Caco-2 (cell line): ENCODE measurements around the gene MTMR11. TPM values are rescaled to one million over a fixed set of nuclear protein-coding genes. Genes with fewer than 3 reads are reported as not detected.
A peak's percentile ranks its signal among the peaks of the same experiment; 100 is the strongest.

Experiments
- BruUV-seq: library from RNA; stranded (reverse); fragments of 400-500 nt; replicated peaks from 2 replicates; lab custom pipeline; 2021; lab: Mats Ljungman, UMichigan
- CTCF ChIA-PET: fragments of 300-600 bp; sonication (Branson Sonifier 250); formaldehyde crosslinking; loops from one replicate; lab custom pipeline; 2022; ENCODE audit warnings: antibody characterized with exemption; lab: Charles Lee
- POLR2A ChIA-PET: fragments of 300-600 bp; sonication (Branson Sonifier 250); formaldehyde crosslinking; loops from one replicate; lab custom pipeline; 2022; ENCODE audit warnings: antibody characterized with exemption; lab: Charles Lee
- DNase-seq, 2 experiments: peaks; one replicate each; pipeline versions ENCODE4 v3.0.0 to v3.0.0-alpha.2; 2020 to 2022
- H3K27me3 ChIP-seq: replicated peaks from 2 replicates; pipeline ENCODE4 v1.6.0; 2011; ENCODE audit warnings: low read length; ENCODE audit not compliant: control insufficient read depth, insufficient read depth
- H3K36me3 ChIP-seq: 2 replicates; pipeline ENCODE4 v1.5.1; 2011; ENCODE audit warnings: low read length; ENCODE audit not compliant: control insufficient read depth, insufficient read depth
- H3K4me1 ChIP-seq: fragments of 250-450 bp; sonication (Bioruptor Pico); 2 replicates; pipeline ENCODE4 v1.5.1; 2020; ENCODE audit warnings: mild to moderate bottlenecking
- H3K4me3 ChIP-seq: 2 replicates; pipeline ENCODE4 v1.5.1; 2011; ENCODE audit warnings: low read depth, mild to moderate bottlenecking, control low read depth, low read length
- H3K9me3 ChIP-seq: fragments of 250-450 bp; sonication (Bioruptor Pico); 2 replicates; pipeline ENCODE4 v1.5.1; 2020; ENCODE audit warnings: mild to moderate bottlenecking, moderate library complexity
- H3K27ac Mint-ChIP-seq: one replicate; pipeline ENCODE4 v1.8.0; 2022; ENCODE audit warnings: mixed read lengths; ENCODE audit not compliant: unreplicated experiment
- H3K27me3 Mint-ChIP-seq: one replicate; pipeline ENCODE4 v1.8.0; 2022; ENCODE audit warnings: mixed read lengths; ENCODE audit not compliant: insufficient read depth, unreplicated experiment
- H3K36me3 Mint-ChIP-seq: one replicate; pipeline ENCODE4 v1.8.0; 2022; ENCODE audit warnings: mild to moderate bottlenecking, mixed read lengths; ENCODE audit not compliant: insufficient read depth, unreplicated experiment
- H3K4me1 Mint-ChIP-seq: one replicate; pipeline ENCODE4 v1.8.0; 2022; ENCODE audit warnings: low read depth, mixed read lengths; ENCODE audit not compliant: unreplicated experiment
- H3K4me3 Mint-ChIP-seq: one replicate; pipeline ENCODE4 v1.8.0; 2022; ENCODE audit warnings: mild to moderate bottlenecking, moderate library complexity, mixed read lengths; ENCODE audit not compliant: unreplicated experiment
- H3K9me3 Mint-ChIP-seq: one replicate; pipeline ENCODE4 v1.8.0; 2022; ENCODE audit warnings: mixed read lengths; ENCODE audit not compliant: unreplicated experiment
- intact Hi-C: fragments of 100-400 bp; cut with micrococcal nuclease; formaldehyde crosslinking; loops from one replicate; pipeline ENCODE4 v1.10.0; 2022; ENCODE audit not compliant: unreplicated experiment
- total RNA-seq: library from RNA; stranded (reverse); gene quantifications from 2 replicates; pipeline ENCODE4 v1.2.3, GENCODE V29; 2022
- TF ChIP-seq, protein P1 (sequence below), 2 experiments: fragments of 200-600 bp in 1 of 2; IDR thresholded peaks; 1 replicate in 1 of 2; 2 replicates in 1 of 2; pipeline versions ENCODE4 v1.5.1 to v1.8.0; 2011 to 2022; ENCODE audit warnings: antibody characterized with exemption in 1 of 2, control low read depth in 1 of 2, inconsistent platforms in 1 of 2, low read depth in 1 of 2, low read length in 1 of 2, mild to moderate bottlenecking in 1 of 2, moderate library complexity in 1 of 2; ENCODE audit not compliant: insufficient read depth in 1 of 2, severe bottlenecking in 1 of 2, unreplicated experiment in 1 of 2

MTMR11 gene
- total RNA-seq, 1 experiment from 2014 or later, result 2.2 TPM

DNA sequence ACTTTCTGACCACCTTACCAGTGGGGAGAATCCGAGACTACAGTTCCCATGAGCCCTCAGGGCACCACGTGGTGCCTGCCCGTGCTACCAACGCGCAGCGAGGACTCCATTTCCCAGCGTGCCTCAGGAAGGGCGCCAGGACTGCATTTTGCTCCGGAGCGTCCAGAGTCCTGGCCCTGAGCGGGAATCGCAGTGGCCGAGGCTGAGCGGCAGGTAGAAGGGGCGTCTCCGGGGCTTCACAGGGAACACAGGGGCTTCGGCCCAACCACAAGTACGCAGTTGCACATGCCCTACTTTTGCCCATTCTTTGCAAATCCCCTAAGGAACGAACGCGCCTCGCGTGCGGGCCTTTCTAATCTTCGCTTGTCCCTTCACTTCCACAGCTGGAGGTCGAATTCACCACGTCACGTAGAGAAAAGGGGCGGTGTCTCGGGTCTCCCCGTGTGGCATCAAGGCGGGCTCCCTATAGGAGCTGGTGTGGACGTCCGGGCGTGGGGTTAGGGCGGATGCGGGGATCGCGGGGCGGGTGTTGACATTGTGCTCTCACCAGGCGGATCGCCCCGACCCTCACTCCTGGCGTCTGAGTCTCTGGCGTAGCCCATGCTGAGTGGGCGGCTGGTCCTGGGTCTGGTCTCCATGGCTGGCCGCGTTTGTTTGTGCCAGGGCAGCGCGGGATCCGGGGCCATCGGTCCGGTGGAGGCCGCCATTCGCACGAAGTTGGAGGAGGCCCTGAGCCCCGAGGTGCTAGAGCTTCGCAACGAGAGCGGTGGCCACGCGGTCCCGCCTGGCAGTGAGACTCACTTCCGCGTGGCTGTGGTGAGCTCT lies 37.0 kb downstream of the MTMR11 start, which contains the start of gene BOLA1:
TSS of gene BOLA1 (plus strand) at position 109 of the 825 bp plus-strand sequence. CDS start at position 601, 492 bp downstream.
- Histone ChIP-seq H3K9me3 (no peaks in the 10 kb centered on the region), H3K27me3 (no peaks in the 10 kb centered on the region), H3K36me3 (no peaks in the 10 kb centered on the region), H3K4me1 (peaks cover 10% of the 10 kb centered on the region), H3K4me3 (peak within 1 kb of the TSS; percentile 76)
- ChIA-PET CTCF (interaction anchor here (1.4 kb wide), 1 partner anchor 43 kb away, joined by 4 read pairs; no protein-coding TSS in a partner anchor), POLR2A (interaction anchor here (1.4 to 1.5 kb wide), 3 partner anchors 12 to 38 kb away, joined by 4 to 30 read pairs (median 6); partner anchors contain the start of gene MTMR11)
- Mint-ChIP-seq H3K36me3 (peaks cover 10% of the 10 kb centered on the region), H3K27ac (peak within 1 kb of the TSS; percentile 93), H3K4me3 (peak within 1 kb of the TSS; percentile 89), H3K4me1 (peaks cover 30% of the 10 kb centered on the region), H3K27me3 (no peaks in the 10 kb centered on the region), H3K9me3 (no peaks in the 10 kb centered on the region)
- TF ChIP-seq, protein P1, sequence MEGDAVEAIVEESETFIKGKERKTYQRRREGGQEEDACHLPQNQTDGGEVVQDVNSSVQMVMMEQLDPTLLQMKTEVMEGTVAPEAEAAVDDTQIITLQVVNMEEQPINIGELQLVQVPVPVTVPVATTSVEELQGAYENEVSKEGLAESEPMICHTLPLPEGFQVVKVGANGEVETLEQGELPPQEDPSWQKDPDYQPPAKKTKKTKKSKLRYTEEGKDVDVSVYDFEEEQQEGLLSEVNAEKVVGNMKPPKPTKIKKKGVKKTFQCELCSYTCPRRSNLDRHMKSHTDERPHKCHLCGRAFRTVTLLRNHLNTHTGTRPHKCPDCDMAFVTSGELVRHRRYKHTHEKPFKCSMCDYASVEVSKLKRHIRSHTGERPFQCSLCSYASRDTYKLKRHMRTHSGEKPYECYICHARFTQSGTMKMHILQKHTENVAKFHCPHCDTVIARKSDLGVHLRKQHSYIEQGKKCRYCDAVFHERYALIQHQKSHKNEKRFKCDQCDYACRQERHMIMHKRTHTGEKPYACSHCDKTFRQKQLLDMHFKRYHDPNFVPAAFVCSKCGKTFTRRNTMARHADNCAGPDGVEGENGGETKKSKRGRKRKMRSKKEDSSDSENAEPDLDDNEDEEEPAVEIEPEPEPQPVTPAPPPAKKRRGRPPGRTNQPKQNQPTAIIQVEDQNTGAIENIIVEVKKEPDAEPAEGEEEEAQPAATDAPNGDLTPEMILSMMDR (IDR thresholded peaks at IDR 0.05; ENCODE audit: insufficient read depth in 1 of 2, low read depth in 1 of 2, low read length in 1 of 2, severe bottlenecking in 1 of 2, unreplicated experiment in 1 of 2), result peak in 1 of 2 experiments; percentile 0
- intact Hi-C loops, result loop anchor here (1.0 to 2.0 kb wide), 3 partner anchors 28 to 151 kb away; partner anchors contain the start of gene SF3B4
- BruUV-seq, result TSS peak; percentile 43
- peak; percentile 93 to 95 for DNase-seq

DNA sequence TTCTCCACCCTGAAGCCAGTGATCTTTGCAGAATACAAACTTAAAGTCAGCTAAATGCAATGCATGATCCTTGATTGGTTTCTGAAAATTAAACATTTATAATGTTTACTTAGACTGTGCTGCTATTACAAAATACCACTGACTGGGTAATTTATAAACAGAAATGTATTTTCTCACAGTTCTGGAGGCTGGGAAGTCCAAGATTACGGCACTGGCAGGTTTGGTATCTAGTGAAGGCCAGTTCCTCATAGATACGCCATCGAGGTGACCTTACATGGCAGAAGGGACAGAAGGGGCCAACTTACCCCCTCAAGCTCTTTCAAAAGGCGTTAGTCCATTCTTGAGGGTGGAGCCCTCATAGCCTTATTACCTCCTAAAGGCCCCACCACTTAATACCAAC lies 40.1 kb downstream of the MTMR11 start:
- H3K4me3 Mint-ChIP-seq, result no peak overlapping the region
- Histone ChIP-seq H3K4me1 (peaks cover 5% of the 10 kb centered on the region), H3K27me3 (no peaks in the 10 kb centered on the region), H3K36me3 (no peaks in the 10 kb centered on the region), H3K9me3 (no peaks in the 10 kb centered on the region), H3K4me3 (no peak overlapping the region)
- no peak for DNase-seq
- no peak overlapping the region for H3K27ac Mint-ChIP-seq
- H3K36me3 Mint-ChIP-seq, result peaks cover 10% of the 10 kb centered on the region
- intact Hi-C loops, result no loop called here
- CTCF ChIA-PET, result no interaction called here
- no peaks in the 10 kb centered on the region for H3K9me3 Mint-ChIP-seq
- no TSS peak for BruUV-seq
- TF ChIP-seq, protein P1 (IDR thresholded peaks at IDR 0.05; ENCODE audit: insufficient read depth in 1 of 2, low read depth in 1 of 2, low read length in 1 of 2, severe bottlenecking in 1 of 2, unreplicated experiment in 1 of 2), result no peak
- H3K27me3 Mint-ChIP-seq, result no peaks in the 10 kb centered on the region
- H3K4me1 Mint-ChIP-seq, result peaks cover 16% of the 10 kb centered on the region
- POLR2A ChIA-PET, result no interaction called here

DNA sequence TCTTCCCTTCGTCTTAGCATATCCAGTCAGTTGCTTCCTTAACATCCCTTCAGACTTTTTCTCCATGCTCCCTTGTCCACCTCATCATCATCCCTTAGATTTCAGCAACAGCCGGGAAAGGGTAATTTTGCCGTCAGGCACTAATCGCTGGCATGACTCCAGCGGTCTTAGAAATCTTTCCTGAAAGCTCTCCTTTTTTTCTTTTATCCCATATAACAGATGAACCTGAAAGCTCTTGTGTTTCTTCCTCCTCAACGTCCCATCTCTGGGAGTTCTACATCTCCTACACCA lies 47.7 kb downstream of the MTMR11 start:
- H3K36me3 ChIP-seq, result no peaks in the 10 kb centered on the region
- no peak for DNase-seq
- H3K9me3 ChIP-seq, result no peaks in the 10 kb centered on the region
- no peaks in the 10 kb centered on the region for H3K27me3 ChIP-seq
- TF ChIP-seq, protein P1 (IDR thresholded peaks at IDR 0.05; ENCODE audit: insufficient read depth in 1 of 2, low read depth in 1 of 2, low read length in 1 of 2, severe bottlenecking in 1 of 2, unreplicated experiment in 1 of 2), result no peak
- ChIA-PET POLR2A (interaction anchor here (0.6 to 4.1 kb wide), 5 partner anchors 11 to 276 kb away, joined by 4 to 30 read pairs (median 16); partner anchors contain the start of genes BOLA1 and SF3B4), CTCF (interaction anchor here (1.4 kb wide), 3 partner anchors 53 to 280 kb away, joined by 3 to 4 read pairs (median 4); no protein-coding TSS in a partner anchor)
- H3K27me3 Mint-ChIP-seq, result no peaks in the 10 kb centered on the region
- peaks cover 13% of the 10 kb centered on the region for H3K4me1 ChIP-seq
- no peaks in the 10 kb centered on the region for H3K9me3 Mint-ChIP-seq
- BruUV-seq, result no TSS peak
- peak overlapping the region; percentile 46 for H3K4me3 ChIP-seq
- intact Hi-C loops, result loop anchor here (1.0 kb wide), 4 partner anchors 39 to 298 kb away; no protein-coding TSS in a partner anchor
- no peak overlapping the region for H3K27ac Mint-ChIP-seq
- H3K36me3 Mint-ChIP-seq, result peaks cover 5% of the 10 kb centered on the region
- H3K4me1 Mint-ChIP-seq, result no peaks in the 10 kb centered on the region
- no peak overlapping the region for H3K4me3 Mint-ChIP-seq
